Fibroblast of skin of left biceps (primary cell): ENCODE data around the gene COBL.

Experiments
- DNase-seq, 2 experiments: peaks; one replicate each; pipeline ENCODE4 v3.0.0-alpha.2; 2013; ENCODE audit warnings: low read depth in 2 of 2

COBL gene

GRCh38 chr7:51327287-51327717, 10.7 kb upstream of the COBL start:
- no peak for DNase-seq

DNA sequence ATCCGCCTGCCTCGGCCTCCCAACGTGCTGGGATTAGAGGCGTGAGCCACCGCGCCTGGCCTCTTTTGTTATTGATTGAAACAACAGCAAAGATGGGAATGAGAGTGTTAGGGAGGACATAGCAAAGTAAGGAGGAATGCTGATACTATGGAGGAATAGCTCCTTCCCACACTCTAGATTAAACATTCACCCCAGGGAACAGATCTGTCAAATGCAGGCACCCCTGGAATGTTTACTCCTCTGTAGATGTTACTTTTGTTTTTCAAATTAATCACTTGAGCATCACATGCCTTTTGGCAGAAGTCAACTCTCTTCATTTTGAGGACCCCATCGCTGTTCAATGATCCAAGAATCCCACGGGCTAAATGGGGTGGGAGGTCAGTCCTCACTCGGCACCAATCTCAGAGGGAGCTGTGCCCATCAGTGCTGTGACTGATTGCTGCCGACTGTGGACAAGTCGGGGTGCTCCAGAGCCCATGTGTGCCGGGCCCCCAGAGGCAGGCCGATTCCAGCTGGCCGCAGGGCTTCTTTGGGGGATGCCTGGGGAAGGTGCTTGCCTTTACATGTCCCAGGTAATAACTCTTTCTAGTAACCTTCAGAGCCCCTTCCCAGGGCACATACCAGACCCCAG, 10.2 kb upstream of the COBL start:
- DNase-seq: no peak

DNA sequence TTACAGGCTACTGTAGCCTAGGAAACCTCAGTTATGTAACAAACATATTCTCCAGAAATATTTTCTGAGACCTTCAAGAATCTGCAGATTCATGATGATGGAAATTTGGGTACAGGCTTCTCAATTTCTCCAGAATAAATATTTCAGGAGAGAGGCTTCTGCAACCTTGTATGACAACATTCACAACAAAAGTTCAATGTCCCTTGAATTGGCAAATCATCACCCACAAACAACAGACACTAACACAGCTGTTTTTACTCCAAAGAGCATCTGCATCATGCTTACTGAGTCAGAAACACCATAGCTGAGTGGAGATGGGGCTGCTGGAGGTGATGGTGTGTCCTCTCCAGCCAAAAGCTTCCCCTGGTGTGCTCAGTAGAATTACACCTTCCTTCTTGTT, 9.3 kb upstream of the COBL start:
- no peak for DNase-seq

DNA sequence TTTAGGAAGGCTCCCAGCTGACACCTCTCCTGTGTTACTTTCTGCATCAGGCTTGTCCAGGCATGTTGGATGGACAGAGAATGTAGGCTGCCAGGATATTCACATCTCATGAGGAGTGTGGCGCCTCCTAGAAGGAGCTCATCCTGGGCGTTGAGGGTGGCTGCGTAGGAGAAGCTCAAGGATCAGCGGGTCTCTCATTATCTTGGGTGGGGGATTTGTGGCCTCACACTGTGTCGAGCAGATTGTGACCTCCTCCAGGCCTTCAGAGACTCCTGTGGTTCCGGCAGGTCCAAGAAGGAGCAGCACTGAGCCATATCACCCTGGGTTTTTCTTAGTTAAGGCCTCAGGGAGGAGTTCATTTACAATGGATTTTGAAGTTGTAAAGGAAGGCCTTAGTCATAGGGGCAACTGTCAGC, 8.7 kb upstream of the COBL start:
- no peak for DNase-seq

DNA sequence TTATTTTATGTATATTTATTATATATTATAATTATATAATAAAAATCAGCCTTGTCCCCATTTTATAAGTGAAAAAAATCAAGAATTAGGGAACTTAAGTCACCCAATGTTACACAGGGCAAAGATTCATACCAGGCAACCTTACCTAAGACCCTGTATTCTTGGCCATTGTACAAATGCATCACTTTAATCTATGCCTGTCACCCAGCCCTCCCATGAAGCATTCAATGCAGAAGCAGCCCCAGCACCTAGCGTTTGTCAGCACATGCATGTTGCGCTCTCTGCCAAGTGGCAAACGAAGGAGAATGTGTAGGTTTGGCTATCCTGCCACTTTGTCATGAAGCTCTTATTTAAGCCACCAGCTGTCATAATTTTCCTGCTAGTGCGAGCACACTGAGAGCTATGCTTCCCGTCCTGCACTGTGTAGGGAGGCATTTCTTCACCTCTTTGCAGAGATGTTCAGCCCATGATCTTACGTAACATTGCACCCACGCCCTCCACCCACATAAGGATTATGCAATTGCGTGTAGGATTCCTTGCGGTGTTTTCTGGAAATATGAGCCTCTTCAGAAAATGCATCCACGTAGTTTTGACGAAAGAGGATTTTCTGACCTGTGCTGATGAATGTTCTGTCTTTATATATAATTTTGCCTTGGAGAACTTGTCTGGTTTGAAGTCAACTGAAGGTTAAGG, 7.7 kb upstream of the COBL start:
- DNase-seq: no peak

GRCh38 chr7:51321961-51322515, 5.4 kb upstream of the COBL start:
- DNase-seq: no peak

DNA sequence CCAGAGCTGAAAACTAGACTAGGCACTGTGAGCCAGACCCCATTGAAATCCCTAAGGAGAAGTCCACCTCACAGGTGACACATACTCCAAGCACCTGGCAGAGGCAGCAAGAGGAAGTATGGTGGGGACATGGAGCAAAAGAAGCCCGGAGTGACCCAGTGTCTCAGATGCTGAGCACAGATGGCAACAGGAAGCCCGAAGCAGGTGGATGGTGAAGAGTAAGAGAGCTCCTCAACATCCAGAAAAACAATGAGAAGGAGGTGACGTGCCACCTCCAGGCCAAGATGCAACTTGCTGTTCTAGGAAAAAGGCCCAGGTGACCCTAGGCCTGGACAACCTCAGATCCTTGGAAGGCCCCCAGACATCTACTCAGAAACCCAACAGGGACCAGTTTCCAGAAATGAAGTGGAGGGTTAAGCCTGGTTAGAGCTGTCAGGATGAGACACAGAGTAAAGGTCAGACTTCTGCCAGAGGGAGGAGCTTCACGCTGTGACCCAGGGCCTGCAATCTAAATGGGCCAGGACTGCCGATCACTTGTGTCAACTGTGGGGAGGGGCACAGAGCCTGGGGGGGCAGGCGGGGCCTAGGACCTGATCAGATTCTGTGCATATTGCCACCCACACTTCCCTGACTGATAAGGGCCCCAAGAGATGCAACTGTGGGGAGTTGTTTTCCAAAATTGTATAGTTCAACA, 2.4 kb upstream of the COBL start:
- no peak for DNase-seq

DNA sequence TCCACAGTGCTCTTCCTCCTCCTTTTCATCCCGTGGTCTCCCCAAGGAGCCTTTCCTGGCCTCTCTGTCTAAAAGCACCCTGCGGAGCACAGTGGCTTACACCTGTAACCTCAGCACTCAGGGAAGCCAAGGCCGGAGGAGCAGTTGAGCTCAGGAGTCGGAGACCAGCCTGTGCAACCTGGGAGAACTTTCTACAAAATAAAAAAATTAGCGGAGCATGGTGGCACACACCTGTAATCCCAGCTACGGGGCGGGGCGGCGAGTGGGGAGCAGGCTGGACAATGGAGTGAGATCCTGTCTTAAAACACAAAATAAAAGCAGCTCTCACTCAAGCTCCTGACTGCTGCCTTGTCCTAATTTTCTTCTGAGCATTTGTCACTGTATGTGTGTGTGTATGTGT, 1.4 kb upstream of the COBL start:
- no peak for DNase-seq

DNA sequence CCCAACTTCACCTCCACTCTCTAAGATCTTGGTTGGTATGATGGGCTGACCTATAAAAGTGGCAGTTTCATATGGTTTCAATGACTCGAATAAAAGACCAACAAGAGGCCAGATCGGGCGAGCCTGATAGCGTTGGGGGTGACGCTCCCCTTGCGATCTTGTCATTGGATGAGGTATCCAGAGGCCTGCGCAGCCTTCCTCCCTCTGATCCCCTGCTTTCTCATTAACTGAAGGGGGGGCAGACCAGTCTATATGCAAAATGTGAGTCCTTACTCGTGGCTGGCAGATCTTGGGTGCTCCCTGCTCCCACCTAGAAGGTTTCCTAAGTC, 937 bp upstream of the COBL start:
- DNase-seq: no peak

DNA sequence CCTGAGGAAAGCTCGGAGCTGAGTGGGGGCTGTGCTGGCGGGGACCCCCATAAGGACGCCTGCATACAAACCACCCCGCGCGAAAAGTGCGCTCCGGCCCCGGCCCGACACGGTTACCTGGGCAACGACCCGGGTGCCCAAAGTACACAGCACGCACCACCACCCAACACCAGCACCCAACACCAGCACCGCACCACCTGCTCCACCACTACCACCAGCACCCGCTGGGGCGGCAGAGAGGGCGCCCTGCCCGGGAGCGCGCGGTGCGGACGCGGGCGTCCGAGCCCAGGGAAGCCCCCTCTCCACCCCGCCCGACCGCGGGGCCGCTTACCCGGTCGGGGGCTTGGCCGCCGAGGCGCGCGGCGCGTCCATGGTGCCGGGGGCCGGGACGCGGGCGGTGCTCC, 345 bp downstream of the COBL start:
- DNase-seq: no peak

GRCh38 chr7:51315393-51316261, 982 bp downstream of the COBL start:
- DNase-seq: no peak

DNA sequence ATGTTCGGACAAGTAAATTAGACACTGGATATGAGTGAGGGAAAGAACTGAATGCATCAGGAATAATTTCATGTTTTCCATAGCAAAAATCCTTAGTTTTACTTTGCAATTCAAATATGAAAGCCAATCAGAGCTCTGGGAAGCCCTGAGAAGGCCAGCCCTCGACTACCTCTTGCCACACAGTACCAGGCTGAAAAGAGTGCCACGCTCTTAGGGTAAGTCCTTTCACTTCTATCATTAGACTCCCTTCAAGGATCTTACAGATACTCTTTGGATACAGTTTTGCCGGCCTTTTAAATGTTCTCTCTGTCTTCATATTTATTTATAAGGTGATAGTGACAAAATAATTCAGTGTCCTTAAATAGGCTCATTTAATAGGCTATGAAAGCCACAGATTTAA, 1.9 kb downstream of the COBL start:
- DNase-seq: no peak

GRCh38 chr7:51313738-51314425, 2.7 kb downstream of the COBL start:
- DNase-seq: no peak

- no peak for DNase-seq
Measured at GRCh38 chr7:51312951-51313737, 3.5 kb downstream of the COBL start.

- DNase-seq: no peak
Measured at GRCh38 chr7:51311166-51311565, 5.4 kb downstream of the COBL start.

DNA sequence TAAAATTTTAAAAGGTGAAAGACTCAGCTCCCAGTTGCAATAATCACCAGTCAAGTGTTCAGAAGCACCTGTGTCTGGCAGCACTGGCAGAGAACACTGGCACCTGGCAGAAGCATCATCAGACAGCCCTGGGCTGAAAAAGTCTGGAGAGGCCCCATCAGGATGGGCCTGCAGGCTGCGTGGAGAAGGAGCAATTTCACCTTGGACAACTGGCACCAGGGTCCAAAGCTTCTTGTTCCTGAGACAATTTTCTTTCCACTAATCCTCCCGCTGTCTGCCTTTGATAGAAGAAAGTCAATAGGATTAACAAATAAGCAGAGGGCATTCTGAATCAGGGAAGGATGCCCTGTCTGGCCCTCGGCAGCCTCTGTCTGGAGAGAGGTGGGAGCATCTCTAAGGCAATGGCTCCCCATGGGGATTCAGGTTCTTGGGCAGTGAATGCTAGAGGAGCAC, 6.5 kb downstream of the COBL start:
- no peak for DNase-seq

DNA sequence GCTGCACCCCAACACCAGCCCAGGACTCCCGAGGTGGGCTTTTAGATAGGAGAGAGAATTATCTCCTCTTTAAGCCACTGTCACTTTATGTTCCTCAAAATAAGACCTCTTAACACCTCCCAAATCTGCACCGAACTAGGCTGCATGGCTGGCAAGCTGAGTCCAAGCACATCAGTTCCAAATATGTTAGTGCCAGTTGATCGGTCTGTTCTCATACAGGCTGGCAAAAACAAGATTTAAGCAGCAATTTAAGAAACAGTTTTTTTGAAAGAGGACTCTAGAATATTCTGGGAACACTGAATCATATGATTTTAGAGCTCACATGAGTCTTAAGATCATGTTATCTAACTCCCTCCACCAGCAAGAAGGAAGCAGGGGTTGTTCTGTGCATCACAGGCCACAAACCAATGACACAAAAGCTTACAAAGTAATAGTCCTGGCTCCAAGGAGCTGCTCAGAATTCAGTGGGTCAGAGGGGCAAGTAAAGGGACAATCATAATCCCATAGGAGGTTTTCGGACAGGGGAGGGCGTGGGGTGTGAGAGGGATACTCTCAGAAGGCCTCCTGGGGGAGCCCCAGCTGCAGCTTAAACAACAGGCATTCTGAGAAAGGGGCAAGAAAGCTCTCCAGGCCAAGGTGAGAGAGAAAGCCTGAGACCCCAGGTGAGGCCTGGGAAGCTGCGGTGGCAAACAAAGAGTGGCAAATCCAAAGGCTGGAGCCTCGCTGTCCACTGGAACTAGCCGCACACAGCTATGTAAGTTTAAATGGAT, 7.1 kb downstream of the COBL start:
- DNase-seq: no peak

DNA sequence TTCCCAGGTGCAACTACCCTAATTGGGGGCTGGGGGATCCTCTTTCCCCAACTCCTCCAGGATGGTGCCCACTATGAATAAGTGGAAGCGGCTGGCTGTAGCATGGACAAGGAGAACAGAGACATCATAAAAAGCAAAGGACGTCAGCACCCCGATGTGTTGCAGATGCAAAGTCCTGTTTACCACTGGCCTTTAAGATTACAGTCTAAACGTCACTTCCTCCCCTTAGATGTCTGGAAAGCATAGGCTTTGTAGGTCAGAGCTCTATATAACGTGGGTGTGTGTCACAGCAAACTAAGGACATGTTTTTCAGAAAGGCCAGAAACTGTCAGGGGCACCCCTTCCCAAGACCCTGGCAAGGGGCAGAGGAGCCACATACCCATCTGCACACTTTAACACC, 7.9 kb downstream of the COBL start:
- DNase-seq: no peak

GRCh38 chr7:51308265-51308664, 8.3 kb downstream of the COBL start:
- no peak for DNase-seq
